OCI-LY3 (cell line): ENCODE results near the gene ANKRD13A.
A peak's percentile ranks its signal among the peaks of the same experiment; 100 is the strongest.
"Not testable (repeated sequence)": the region's sequence is repeated elsewhere in the genome, so short reads cannot be mapped to it uniquely, and the experiment has no call there.

Experiments
- H2AFZ ChIP-seq: fragments of 200-600, 300-600 bp; shearing (Covaris generic); 2 replicates; pipeline ENCODE4 v1.6.0; 2014; ENCODE audit warnings: antibody characterized with exemption, low read depth, low read length
- H3K27ac ChIP-seq: fragments of 200-600, 300-600 bp; sonication (generic); 2 replicates; pipeline ENCODE4 v1.5.1; 2014; ENCODE audit warnings: mild to moderate bottlenecking, low read length, moderate library complexity, mixed read lengths
- H3K27me3 ChIP-seq: fragments of 200-600, 300-600 bp; sonication (generic); 2 replicates; pipeline ENCODE4 v1.6.1; 2014; ENCODE audit warnings: low read depth, low read length, mixed read lengths
- H3K36me3 ChIP-seq: fragments of 200-600, 300-600 bp; sonication (generic); replicated peaks from 2 replicates; pipeline ENCODE3; 2014; ENCODE audit warnings: low read depth, low read length, mixed read lengths
- H3K4me1 ChIP-seq: fragments of 300-600, 200-600 bp; sonication (generic); 2 replicates; pipeline ENCODE4 v1.6.1; 2014; ENCODE audit warnings: low read length, mixed read lengths
- H3K4me2 ChIP-seq: fragments of 200-600, 300-600 bp; sonication (generic); 2 replicates; pipeline ENCODE4 v1.6.1; 2014; ENCODE audit warnings: low read length, mixed read lengths
- H3K4me3 ChIP-seq: fragments of 300-600, 200-600 bp; sonication (generic); 2 replicates; pipeline ENCODE4 v1.5.1; 2014; ENCODE audit warnings: antibody characterized with exemption, mild to moderate bottlenecking, low read length, moderate library complexity
- H3K79me2 ChIP-seq: fragments of 300-600, 200-600 bp; shearing (Covaris generic); 2 replicates; pipeline ENCODE4 v1.6.1; 2014; ENCODE audit warnings: mild to moderate bottlenecking, low read length, mixed read lengths
- H3K9ac ChIP-seq: fragments of 300-600, 200-600 bp; shearing (Covaris generic); 2 replicates; pipeline ENCODE4 v1.6.0; 2014; ENCODE audit warnings: mild to moderate bottlenecking, low read length, moderate library complexity
- H3K9me3 ChIP-seq: fragments of 200-600, 300-600 bp; shearing (Covaris generic); 2 replicates; pipeline ENCODE4 v1.6.1; 2014; ENCODE audit warnings: low read length, mixed read lengths; ENCODE audit not compliant: insufficient read depth
- H4K20me1 ChIP-seq: fragments of 200-600, 300-600 bp; sonication (generic); 2 replicates; pipeline ENCODE4 v1.6.1; 2016; ENCODE audit warnings: low read length, mixed read lengths; ENCODE audit not compliant: insufficient read depth
- CTCF ChIP-seq: fragments of 200-600, 300-600 bp; sonication (generic); IDR thresholded peaks from 2 replicates; pipeline ENCODE4 v1.5.1; 2014; ENCODE audit warnings: antibody characterized with exemption, low read length, low read depth
- EZH2phosphoT487 ChIP-seq: fragments of 200-600 bp; shearing (Covaris generic); IDR thresholded peaks from 2 replicates; pipeline ENCODE4 v1.6.1; 2018; ENCODE audit warnings: antibody characterized with exemption, mixed run types, low read depth

Gene ANKRD13A

GRCh38 chr12:110080410-110080809 lies 81.2 kb downstream of the ANKRD13A start:
- Histone ChIP-seq H3K9ac (no peak overlapping the region), H3K36me3 (no peaks in the 10 kb centered on the region), H2AFZ (no peak overlapping the region), H3K27me3 (no peaks in the 10 kb centered on the region), H3K79me2 (no peaks in the 10 kb centered on the region), H3K9me3 (no peaks in the 10 kb centered on the region), H3K4me3 (no peak overlapping the region), H3K4me1 (peaks cover 12% of the 10 kb centered on the region), H3K27ac (no peak overlapping the region), H4K20me1 (no peaks in the 10 kb centered on the region), H3K4me2 (0 out of 2 replicates have a peak overlapping the region, but pooled peaks have one; percentile 61)
- TF ChIP-seq EZH2phosphoT487 (no peak), CTCF (no peak)

DNA sequence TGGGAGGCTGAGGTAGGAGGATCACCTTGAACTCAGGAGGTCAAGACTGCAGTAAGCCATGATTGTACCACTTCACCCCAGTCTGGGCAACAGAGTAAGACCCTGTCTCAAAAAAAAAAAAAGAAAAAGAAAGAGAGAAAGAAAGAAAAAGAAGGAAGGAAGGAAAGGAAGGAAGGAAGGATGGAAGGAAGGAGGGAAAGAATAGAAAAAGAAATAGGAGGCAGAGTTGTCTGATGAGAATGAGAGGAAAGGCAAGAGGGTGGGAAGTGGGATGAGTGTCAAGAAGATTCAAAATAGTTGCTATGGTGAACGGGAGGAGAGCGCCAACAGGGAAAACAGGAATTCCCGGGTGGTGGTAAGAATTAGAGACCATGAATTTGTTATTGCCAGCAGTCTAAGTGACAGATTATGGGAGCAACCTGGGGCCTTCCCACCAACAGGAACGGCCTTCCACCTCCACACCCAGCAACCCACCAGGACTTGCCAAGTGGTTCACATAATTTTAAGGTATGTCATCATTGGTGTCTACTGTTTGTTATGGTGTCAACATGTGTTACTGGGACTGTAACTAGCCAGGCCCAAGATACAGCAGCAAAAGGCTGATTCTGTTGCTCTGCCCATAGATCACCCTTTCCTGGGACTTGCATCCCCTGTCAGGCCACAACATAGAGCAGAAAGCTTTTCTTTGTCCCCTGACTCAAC lies 85.2 kb downstream of the ANKRD13A start:
- Histone ChIP-seq H3K79me2 (no peaks in the 10 kb centered on the region), H3K27me3 (0 out of 2 replicates have a peak, but pooled peaks cover 3% of the 10 kb centered on the region), H3K4me2 (no peak overlapping the region), H3K9me3 (no peaks in the 10 kb centered on the region), H3K4me1 (peaks cover 12% of the 10 kb centered on the region), H2AFZ (no peak overlapping the region), H4K20me1 (no peaks in the 10 kb centered on the region), H3K27ac (no peak overlapping the region), H3K4me3 (no peak overlapping the region), H3K9ac (no peak overlapping the region), H3K36me3 (no peaks in the 10 kb centered on the region)
- TF ChIP-seq EZH2phosphoT487 (no peak), CTCF (no peak)

GRCh38 chr12:110088216-110088615 lies 89.0 kb downstream of the ANKRD13A start:
- H3K9me3 ChIP-seq, H3K36me3 ChIP-seq, H3K9ac ChIP-seq, H2AFZ ChIP-seq, H3K4me3 ChIP-seq, H3K4me1 ChIP-seq, H3K79me2 ChIP-seq, H3K27ac ChIP-seq, H4K20me1 ChIP-seq, H3K4me2 ChIP-seq: not testable (repeated sequence)
- H3K27me3 ChIP-seq = peaks cover 25% of the 10 kb centered on the region

GRCh38 chr12:110088936-110089335 lies 89.7 kb downstream of the ANKRD13A start:
- no peaks in the 10 kb centered on the region for H4K20me1 ChIP-seq
- H3K4me1 ChIP-seq = peaks cover 5% of the 10 kb centered on the region; the same call in 1 of the 2 replicates
- H3K79me2 ChIP-seq = no peaks in the 10 kb centered on the region
- H3K27me3 ChIP-seq = peaks cover 30% of the 10 kb centered on the region
- no peaks in the 10 kb centered on the region for H3K36me3 ChIP-seq
- TF ChIP-seq CTCF (no peak), EZH2phosphoT487 (no peak)
- no peaks in the 10 kb centered on the region for H3K9me3 ChIP-seq
- no peak overlapping the region for H3K27ac ChIP-seq
- H3K4me3 ChIP-seq = no peak overlapping the region
- H3K9ac ChIP-seq = no peak overlapping the region
- no peak overlapping the region for H2AFZ ChIP-seq
- peak overlapping the region; percentile 9; the same call in 1 of the 2 replicates for H3K4me2 ChIP-seq
